HEK293 (cell line): Measurements from ENCODE around the gene SSC4D.

Experiments
- IKZF3 ChIP-seq: fragments of 450-650 bp; IDR thresholded peaks from 2 replicates; pipeline ENCODE4 v1.5.0; 2018; ENCODE audit warnings: missing biosample characterization, mild to moderate bottlenecking, missing genetic modification characterization, moderate library complexity
- KLF16 ChIP-seq: fragments of 450-650 bp; formaldehyde crosslinking; IDR thresholded peaks from 2 replicates; pipeline ENCODE4 v1.5.1; 2017; ENCODE audit warnings: missing biosample characterization, missing genetic modification characterization
- ZBTB1 ChIP-seq: fragments of 450-650 bp; formaldehyde crosslinking; IDR thresholded peaks from 2 replicates; pipeline ENCODE4 v1.5.1; 2016; ENCODE audit warnings: missing biosample characterization, missing genetic modification characterization
- ZNF214 ChIP-seq: fragments of 450-650 bp; formaldehyde crosslinking; IDR thresholded peaks from 2 replicates; pipeline ENCODE4 v1.5.1; 2017; ENCODE audit warnings: missing biosample characterization, mild to moderate bottlenecking, missing genetic modification characterization, borderline replicate concordance
- ZNF449 ChIP-seq: fragments of 450-650 bp; formaldehyde crosslinking; IDR thresholded peaks from 2 replicates; pipeline ENCODE4 v1.5.1; 2017; ENCODE audit warnings: missing biosample characterization, mild to moderate bottlenecking, missing genetic modification characterization, moderate library complexity
- ZNF658 ChIP-seq: fragments of 450-650 bp; formaldehyde crosslinking; IDR thresholded peaks from 2 replicates; pipeline ENCODE4; 2016; ENCODE audit warnings: missing biosample characterization, missing genetic modification characterization
- TF ChIP-seq, protein P1 (sequence below): fragments of 450-650 bp; formaldehyde crosslinking; IDR thresholded peaks from 2 replicates; pipeline ENCODE4 v1.5.1; 2016; ENCODE audit warnings: missing biosample characterization, missing genetic modification characterization
- TF ChIP-seq, protein P2 (sequence below): fragments of 450-650 bp; formaldehyde crosslinking; IDR thresholded peaks from 2 replicates; pipeline ENCODE4 v1.5.1; 2016; ENCODE audit warnings: missing biosample characterization, missing genetic modification characterization, borderline replicate concordance

DNA sequence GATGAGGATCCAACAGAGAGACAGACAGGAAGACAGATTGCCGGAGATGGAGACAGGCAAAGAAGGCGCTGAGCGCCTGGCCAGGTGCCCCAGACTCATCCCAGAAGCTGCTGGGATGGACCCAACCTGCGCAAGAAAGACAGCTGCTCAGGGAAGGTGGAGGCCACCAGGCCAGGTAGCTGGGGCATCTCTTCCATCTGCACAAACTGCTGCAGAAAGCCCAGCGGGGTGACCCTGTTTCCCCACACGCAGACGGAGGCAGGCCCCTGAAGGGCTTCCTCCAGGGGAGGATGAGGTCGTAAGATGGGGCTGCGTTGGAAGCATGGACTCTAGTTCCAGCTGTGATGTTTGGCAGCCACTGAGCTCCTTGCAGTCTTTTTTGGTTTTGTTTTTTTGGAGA, 34.2 kb downstream of the SSC4D start:
- TF ChIP-seq ZNF214 (no peak), KLF16 (no peak), ZNF449 (tag by site-specific recombination) (no peak), IKZF3 (tag by site-specific recombination) (no peak), ZBTB1 (no peak), ZNF658 (tag by site-specific recombination) (no peak)
- TF ChIP-seq, protein P1, sequence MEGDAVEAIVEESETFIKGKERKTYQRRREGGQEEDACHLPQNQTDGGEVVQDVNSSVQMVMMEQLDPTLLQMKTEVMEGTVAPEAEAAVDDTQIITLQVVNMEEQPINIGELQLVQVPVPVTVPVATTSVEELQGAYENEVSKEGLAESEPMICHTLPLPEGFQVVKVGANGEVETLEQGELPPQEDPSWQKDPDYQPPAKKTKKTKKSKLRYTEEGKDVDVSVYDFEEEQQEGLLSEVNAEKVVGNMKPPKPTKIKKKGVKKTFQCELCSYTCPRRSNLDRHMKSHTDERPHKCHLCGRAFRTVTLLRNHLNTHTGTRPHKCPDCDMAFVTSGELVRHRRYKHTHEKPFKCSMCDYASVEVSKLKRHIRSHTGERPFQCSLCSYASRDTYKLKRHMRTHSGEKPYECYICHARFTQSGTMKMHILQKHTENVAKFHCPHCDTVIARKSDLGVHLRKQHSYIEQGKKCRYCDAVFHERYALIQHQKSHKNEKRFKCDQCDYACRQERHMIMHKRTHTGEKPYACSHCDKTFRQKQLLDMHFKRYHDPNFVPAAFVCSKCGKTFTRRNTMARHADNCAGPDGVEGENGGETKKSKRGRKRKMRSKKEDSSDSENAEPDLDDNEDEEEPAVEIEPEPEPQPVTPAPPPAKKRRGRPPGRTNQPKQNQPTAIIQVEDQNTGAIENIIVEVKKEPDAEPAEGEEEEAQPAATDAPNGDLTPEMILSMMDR (tag by site-specific recombination), result no peak
- TF ChIP-seq, protein P2, sequence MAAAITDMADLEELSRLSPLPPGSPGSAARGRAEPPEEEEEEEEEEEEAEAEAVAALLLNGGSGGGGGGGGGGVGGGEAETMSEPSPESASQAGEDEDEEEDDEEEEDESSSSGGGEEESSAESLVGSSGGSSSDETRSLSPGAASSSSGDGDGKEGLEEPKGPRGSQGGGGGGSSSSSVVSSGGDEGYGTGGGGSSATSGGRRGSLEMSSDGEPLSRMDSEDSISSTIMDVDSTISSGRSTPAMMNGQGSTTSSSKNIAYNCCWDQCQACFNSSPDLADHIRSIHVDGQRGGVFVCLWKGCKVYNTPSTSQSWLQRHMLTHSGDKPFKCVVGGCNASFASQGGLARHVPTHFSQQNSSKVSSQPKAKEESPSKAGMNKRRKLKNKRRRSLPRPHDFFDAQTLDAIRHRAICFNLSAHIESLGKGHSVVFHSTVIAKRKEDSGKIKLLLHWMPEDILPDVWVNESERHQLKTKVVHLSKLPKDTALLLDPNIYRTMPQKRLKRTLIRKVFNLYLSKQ (tag by site-specific recombination), result no peak
